ENCODE measurements around the gene UBE2R2.
"Not testable (repeated sequence)": the region's sequence is repeated elsewhere in the genome, so short reads cannot be mapped to it uniquely, and the experiment has no call there.

UBE2R2 gene

DNA sequence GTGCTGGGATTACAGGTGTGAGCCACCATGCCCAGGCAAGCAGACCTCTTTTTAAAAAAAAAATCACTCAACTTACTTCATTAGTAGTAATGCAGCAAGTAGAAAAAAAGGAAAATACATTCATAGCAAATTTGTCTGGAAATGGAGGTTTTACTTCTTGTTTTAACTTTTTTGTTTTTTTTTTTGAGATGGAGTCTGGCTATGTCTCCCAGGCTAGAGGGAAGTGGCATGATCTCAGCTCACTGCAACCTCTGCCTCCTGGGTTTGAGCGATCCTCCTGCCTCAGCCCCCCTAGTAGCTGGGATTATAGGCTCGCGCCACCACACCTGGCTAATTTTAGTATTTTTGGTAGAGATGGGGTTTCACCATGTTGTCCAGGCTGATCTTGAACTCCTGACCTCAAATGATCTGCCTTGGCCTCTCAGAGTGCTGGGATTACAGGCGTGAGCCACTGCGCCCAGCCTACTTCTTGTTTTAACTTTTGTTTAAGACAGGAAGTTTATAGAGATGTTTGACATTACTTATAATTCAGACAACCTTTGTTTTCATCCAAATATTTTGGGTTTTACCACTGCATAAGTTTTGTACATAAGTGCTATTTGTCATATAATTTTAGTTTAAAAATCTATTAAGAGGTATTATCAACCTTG, 26.5 kb downstream of the UBE2R2 start:
- DNase-seq = no peak

DNA sequence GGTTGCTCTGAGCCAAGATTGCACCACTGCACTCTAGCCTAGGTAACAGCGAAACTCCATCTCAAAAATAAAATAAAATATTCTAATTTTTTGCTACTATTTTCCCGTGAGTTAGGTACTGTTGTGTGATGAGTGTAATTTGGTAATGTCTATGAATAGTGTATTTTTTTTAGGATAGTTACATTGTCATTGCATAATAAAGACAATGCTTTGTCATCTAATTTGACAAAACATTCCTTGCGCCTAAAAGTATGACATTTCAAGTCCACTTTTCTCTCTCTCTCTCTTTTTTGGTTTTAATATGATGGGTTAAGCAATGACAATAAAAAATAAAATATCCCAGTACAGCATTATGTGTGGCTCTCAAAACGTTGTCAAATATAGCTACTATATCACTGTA, 29.3 kb downstream of the UBE2R2 start:
- DNase-seq = no peak

DNA sequence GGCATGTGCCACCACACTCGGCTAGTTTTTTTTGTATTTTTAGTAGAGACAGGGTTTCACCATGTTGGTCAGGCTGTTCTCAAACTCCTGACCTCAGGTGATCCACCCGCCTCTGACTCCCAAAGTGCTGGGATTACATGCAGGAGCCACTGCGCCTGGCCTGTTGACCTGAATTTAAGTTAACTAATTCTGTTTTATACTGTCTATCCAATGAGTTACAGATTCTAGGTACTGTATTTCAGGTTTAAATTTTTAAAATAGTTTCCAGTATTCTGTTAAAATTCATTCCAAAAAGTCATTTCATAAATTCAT, 30.9 kb downstream of the UBE2R2 start:
- DNase-seq = not testable (repeated sequence)

DNA sequence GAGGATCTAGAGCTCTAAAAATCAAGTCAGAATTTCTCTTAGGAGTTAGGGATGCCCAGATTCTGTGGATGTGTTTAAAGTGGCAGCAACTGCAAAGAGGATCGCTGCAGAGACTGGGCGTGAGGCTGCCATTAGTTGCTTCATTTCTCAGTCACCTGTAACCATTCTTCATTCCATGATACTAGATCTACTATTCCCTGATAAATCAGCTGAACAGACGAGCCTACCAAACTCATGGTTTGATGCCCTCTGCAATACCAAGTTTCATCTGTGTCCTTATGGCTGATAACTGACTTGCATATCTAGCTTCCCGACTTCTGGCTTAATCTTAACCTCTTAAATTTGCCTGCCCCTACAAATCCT, 33.3 kb downstream of the UBE2R2 start:
- DNase-seq = no peak

DNA sequence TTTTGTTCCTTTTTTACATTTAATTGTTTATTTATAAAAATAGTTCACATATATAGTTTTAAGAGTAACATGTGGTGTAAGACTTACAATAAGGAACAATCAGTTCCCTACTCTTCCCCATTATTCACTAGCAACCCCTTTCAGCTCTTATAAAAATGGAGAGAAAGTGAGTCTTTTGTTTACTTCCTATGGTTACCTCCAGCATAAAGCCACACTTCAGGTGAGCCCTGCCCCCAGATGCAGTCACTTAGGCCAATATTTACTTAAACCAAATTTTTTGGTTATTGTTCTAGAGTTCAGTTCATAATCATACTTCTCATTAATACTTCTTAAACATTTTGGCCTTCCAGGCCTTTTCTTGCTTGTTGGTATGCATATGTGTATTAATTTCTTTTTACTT, 33.7 kb downstream of the UBE2R2 start:
- DNase-seq = no peak

DNA sequence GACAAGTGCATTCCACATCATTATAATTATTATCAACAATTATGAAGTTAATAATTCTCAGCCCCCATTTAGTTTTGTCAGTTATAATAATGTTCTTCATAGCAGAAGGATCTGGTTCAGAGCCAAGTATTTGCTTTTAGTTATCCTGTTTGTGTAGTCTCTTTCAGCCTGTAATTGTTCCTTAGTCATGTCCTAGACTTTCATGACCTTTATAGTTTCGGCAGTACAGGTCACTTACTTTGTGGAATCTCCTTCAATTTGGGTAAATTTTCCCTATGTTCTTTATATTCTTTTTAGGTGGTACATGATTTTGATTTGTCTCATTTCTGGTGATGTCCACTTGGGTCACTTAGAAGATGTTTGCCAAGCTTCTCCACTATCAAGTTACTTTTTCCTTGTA, 34.3 kb downstream of the UBE2R2 start:
- no peak for DNase-seq

DNA sequence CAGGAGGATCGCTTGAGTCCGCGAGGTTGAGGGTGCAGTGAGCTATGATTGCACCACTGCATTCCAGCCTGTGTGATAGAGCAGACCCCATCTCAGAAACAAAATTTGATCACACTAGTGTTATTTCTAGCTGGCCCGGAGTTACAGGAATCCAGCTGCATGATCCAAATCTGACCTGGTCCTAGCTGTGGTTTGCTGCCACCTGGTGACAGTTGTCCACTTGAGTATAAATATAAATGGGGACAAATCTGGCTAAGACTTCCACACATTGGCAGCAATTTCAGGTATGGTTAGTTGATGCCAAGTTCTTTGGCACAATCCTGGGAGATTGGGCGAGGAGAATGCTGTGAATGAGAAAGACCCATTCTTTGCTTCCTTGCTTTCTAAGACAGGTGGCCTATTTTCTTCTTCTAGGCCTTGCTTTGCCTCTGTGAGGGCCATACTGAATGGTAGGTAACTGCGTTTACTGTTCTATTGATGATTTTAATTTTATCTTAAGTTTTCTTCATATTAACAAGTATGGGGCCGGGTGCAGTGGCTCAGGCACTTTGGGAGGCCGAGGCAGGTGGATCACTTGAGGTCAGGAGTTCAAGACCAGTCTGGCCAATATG, 35.4 kb downstream of the UBE2R2 start:
- DNase-seq = peak; percentile 32

DNA sequence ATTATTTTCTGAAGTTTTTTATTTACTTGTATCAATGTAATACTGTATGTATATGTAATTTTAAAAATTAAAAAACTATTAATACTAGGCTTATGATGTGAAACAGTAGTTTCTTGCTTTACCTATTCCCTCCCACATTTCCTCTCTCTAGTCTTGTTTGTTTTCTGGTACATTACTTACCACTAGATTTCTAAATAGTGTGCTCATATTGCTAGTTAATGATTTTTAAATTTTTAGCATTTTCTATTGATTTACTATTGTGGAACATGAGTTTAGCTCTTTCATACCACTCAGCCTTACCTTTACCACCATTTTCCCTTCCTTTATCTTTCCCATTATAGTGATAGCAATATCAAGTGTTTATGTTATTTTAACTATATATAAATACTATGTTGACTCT, 39.3 kb downstream of the UBE2R2 start:
- no peak for DNase-seq

DNA sequence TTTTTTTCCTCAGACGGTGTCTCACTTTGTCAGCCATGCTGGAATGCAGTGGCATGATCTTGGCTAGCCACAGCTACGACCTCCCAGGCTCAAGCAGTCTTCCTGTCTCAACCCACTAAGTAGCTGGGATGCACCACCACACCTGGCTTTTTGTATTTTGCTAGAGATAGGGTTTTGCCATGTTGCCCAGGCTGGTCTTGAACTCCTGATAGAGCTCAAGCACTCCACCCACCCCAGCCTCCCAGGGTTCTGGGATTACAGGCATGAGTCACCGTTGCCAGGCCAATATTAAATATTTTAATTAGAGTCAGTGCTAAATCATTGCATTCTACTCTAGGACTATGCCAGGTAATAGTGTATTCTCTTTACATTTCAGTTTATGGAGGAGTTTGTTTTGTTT, 41.5 kb downstream of the UBE2R2 start:
- no peak for DNase-seq

DNA sequence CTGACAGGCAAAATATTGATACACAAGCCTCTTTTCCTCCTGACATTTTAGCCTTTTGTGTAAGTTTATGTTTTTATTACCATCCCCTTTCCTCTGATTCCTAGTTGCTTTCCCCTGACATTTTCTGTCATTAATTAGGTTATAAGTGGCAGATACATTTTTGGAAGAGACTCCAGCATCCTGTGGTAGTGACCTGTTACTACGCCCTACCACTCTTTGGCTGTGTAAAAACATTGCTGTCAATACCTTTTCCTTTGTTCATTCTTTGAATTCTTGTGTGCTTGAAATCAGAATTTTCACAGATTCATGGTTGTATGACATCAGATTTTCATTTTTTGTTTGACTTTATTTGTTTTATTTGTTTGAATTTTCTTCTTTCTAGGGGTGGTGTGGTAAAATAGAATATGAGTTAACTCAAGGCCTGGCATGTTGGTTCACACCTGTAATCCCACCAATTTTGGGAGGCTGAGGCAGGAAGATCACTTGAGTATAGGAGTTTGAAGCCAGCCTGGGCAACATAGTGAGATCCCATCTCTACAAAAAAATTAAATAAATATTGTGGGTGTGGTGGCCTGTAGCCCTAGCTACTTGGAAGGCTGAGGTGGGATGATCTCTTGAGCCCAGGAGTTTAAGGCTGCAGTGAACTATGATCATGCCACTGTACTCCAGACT, 43.4 kb downstream of the UBE2R2 start:
- no peak for DNase-seq

DNA sequence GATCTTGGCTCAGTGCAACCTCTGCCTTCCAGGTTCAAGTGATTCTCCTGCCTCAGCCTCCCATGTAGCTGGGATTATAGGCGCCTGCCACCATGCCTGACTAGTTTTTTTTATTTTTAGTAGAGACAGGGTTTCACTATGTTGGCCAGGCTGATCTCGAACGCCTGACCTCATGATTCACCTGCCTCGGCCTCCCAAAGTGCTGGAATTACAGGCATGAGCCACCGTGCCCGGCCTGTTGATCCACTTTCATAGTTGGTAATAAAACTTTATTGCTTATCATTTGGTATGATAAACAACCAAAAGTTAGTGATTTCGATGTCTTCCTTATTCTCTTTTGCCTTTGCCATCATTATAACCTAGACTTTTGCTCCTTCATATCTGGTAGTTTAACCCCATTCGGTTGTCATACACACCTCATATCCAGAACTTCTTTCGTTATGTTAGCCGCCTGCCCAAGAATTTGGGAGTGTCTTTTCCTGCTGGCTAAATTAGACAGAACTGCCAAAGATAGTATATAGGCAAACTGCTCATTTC, 45.0 kb downstream of the UBE2R2 start:
- no peak for DNase-seq

DNA sequence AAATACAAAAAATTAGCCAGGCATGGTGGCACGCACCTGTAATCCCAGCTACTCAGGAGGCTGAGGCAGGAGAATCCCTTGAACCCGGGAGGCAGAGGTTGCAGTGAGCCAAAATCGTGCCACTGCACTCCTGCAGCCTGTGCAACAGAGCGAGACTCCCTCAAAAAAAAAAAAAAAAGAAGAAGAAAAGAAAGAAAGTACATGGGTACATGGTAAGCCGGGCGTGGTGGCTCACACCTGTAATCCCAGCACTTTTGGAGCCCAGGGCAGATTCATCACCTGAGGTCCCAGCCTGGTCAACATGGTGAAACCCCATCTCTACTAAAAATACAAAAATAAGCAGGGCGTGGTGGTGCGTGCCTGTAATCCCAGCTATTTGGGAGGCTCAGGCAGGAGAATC, 46.1 kb downstream of the UBE2R2 start:
- not testable (repeated sequence) for DNase-seq

DNA sequence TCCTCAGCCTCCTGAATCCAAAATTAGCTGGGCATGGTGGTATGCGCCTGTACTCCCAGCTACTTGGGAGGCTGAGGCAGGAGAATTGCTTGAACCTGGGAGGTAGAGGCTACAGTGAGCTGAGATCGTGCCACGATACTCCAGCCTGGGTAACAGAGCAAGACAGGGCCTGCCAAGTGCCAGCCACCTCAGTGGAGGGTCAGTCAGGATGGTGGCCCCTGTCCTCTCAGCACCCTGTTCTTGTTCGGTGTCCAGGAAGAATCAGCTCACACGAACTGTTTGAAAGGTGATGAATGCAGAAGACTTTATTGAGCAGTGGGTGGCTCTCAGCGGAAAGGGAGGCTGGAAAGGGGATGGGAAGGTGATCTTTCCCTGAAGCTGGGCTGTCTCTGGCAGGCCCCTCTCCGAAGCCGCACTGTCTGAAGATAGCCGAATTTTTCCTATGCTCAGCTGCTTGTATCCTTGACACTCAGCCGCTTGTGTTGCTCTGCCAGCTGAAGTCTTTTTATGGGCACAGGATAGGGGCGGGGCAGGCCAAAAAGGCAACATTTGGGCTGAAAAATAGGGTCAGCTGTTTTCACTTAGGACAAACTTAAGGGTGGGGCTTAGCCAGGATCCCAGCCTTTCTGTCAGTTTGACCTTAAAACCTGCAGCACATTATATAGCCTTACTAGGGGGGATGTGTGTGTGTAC, 50.9 kb downstream of the UBE2R2 start:
- no peak for DNase-seq

DNA sequence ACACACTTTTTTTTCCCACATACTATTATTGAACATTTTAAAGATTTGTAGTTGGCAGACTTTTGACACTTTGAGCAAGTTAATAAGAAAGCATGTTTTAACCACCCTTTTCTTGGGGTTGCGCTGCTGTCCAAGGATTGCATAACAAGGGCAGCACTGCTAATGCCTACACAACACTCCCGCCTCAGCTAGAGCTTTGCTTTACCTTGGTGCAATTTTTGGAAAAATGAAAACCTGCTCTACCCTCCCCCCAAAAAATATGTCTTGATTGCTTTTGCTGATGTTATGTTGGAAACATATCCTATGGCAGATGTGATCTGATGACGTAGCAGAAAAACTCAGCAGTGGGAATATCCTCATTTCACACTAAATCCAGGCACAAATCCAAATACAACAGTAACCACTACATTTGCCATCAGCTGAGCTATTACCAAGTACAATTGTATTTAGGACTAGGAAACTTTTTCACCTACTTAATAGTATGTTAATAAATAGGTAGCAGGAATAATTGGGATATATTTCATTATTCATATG, 51.5 kb downstream of the UBE2R2 start:
- DNase-seq = no peak

DNA sequence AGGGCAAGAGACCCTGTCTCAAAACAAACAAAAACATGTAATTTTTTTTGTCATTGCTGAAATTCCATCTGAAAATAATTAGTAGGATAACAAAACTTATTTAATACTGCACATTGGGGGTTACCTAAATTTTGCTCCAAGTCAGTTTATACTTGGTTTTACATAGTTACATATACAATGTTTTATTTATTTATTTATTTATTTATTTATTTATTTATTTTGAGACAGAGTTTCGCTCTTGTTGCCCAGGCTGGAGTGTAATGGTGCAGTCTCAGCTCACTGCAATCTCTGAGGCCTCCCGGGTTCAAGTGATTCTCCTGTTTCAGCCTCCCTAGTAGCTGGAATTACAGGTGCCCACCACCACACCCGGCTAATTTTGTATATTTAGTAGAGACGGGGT, 52.3 kb downstream of the UBE2R2 start:
- DNase-seq = not testable (repeated sequence)

DNA sequence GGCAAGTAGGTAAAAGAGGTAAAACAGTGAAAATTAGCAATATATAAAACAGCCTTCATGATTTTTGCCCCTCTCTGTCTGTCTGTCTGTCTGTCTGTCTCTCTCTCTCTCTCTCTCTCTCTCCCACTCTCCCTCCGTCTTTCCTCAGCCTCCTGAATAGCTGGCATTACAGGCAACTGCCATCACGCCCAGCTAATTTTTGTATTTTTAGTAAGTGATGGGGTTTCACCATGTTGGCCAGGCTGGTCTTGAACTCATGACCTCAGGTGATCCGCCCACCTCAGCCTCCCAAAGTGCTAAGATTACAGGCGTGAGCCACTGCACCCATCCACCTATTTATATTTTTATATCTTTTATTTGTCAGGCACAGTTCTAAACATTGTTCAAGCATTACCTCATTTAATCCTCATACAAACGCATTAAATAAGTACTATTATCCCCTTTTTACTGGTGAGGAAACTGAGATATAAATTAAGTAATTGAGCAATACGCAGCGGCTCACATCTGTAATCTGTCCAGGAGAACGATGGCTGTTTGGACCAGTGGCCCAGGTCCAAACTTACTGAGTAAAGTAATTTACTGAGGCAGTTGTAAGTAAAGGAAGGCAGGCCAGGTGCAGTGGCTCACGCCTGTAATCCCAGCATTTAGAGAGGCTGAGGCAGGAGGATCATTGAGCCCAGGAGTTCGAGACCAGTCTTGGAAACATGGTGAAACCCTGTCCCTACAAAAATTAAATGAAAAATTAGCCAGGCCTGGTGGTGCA, 60.9 kb downstream of the UBE2R2 start:
- DNase-seq = no peak

DNA sequence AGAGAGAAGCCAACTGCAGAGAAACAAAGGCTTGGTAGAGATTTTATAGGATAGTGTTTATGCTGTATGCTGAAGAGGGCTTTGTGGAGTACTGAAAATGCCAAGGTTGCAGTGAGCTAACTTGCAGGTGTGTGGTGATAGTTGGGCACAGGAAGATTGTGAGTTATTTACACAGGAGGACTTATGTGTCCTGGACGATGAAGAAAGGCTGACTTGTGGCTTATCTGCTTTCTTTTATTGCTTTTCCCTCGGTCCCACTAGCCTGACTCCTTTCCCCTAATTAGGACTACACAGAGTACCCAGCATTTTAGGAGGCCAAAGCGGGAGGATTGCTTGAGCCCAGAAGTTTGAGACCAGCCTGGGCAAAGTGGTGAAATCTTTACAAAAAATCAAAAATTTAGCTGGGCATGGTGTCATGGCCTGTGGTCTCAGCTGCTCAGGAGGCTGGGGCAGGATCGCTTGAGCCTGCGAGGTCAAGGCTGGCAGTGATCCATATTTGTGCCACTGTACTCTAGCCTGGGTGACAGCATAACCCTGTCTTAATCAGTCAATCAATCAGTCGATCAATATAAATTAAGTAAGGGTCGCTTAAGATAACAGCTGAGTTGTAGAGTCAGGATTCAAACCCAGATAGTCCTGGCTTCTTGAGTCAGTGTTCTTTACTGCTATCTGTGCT, 61.9 kb downstream of the UBE2R2 start:
- no peak for DNase-seq

DNA sequence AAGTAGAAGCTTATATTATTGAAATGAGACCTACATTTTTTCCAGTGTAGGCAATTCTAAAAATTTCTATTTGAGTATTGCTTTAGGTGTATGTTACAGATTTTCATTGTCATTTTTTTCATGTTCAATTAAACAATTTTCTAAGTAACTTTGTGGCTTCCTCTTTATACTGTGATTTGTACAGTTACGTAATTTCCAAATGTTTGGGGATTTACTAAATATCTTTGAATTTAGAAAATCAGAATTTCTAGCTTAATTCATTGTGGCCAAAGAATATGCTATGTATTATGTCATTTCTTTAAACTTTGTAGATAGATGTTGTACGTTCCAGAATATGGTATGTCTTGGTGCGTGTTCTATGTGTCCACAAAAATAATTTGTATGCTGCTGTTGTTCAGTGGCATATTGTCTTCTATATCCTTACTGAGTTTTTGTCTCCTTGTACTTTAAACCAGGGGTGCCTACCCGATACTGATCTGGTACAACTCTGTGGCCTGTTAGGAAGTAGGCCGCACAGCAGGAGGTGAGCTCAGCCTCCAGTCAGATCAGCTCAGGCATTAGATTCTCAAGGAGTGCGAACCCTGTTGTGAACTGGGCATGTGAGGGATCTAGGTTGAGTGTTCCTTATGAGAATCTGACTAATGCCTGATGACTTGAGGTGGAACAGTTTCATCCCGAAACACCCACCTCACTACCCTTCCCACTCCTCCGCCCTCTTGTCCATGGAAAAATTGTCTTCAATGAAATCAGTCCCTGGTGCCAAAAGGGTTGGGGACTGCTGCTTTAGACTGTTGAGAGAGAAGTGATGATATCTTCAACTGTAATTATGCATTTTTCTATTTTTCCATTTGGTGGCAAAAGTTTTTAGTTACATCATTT, 63.5 kb downstream of the UBE2R2 start:
- DNase-seq = no peak

DNA sequence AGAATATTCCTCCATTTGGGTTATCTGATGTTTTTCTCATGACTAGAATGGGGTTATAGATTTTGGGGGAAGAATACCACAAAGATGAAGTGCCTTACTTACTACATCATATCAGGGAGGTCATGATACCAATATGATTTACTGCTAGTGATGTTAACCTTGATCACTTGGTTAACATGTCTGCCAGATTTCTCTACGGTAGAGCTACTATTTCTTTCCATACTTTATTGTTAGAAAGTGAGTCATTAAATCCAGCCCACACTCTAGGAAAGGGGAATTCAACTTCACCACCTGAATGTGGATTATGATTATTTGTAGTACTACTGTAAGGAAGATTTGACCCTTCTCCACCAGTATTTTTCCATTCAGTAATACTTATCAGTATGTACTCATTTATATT, 64.7 kb downstream of the UBE2R2 start:
- DNase-seq = no peak

DNA sequence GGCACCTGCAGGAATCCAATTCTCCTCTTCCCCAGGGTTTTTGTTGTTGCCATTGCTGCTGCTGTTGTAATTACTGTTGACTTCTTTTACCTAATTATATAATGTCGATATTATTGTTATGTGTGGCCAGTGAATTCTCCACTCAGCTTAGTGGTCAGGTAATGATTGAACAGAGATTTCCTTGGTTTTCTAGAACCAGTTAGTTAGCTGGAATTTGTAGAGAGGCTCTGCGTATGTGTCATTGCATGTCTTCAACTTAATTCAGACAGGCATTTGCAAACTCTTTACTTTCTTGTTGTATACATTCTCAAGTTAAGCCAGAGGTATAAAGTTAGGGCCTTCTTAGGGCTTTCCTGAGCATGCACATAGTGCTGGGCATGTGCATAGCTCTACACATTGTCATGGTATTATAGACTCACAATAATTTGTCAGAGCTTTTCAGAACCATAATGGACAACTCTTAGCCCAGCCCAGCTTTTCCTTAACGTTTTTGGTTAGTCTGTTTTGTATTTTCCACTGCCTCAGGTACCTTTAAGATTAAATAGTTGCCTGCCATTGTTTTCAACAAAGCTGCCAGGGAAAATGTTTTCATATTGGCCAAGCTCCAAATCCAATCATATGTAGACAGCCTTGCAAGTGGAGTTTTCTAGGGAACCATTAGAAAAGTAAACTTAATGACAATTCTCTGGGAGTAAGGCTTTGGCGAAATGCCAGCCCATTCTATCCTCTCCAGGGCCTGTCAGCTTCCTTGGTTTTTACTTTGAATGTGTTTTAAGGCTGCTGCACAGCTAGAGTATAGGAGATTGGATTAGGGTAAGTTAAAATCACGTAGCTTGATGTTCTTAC, 68.1 kb downstream of the UBE2R2 start:
- DNase-seq = no peak
